ENCODE data around the gene PNLDC1.
"Not testable (repeated sequence)": the region's sequence is repeated elsewhere in the genome, so short reads cannot be mapped to it uniquely, and the experiment has no call there.

Gene PNLDC1

DNA sequence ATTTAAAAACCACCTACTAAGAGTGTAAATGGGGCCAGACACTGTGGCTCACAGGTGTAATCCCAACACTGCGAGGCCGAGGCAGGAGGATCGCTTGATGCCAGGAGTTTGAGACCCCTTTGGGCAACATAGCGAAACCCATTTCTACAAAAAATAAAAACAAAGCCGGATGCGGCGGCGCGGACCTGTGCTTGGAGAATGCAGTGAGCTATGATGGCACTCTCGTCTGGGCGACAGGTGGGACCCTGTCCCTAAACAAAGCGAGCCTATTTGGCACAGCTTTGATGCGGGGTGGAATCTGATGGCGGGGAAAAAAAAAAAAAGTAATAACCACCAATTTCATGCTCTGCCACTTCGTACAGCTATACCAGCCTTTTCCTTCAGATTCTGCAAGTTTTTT, 11.8 kb upstream of the PNLDC1 start:
- DNase-seq: no peak

DNA sequence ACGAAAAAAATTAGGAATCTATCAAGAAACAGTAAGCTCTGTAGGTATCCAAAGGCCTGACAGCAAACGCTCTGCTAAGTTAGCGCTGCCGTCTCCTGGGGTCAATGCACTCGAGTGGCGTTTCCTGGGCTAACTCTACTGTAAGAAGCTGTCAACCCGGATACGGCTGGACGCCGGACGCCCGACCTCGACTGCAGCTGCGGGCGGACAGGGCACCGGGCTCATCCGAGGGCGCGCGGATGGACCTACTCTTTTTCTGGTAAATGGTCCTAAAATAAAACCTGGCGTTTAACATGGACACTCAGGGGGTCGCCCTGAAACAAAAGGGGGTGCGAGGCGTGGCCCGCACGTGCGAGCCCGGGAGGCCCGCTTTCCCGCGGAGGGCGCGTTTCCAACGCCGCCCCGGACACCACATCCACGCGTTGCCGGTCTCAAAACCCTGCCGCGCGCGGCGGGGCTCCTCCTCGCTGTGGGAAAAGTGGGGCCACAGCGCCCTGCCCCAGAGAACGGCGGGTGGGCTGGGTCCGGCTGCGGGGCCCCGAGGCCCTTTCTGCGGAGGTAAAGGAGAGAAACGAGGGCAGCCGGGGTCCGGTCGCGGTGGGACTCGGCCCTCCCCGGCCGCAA, 11.2 kb upstream of the PNLDC1 start:
- no peak for DNase-seq

DNA sequence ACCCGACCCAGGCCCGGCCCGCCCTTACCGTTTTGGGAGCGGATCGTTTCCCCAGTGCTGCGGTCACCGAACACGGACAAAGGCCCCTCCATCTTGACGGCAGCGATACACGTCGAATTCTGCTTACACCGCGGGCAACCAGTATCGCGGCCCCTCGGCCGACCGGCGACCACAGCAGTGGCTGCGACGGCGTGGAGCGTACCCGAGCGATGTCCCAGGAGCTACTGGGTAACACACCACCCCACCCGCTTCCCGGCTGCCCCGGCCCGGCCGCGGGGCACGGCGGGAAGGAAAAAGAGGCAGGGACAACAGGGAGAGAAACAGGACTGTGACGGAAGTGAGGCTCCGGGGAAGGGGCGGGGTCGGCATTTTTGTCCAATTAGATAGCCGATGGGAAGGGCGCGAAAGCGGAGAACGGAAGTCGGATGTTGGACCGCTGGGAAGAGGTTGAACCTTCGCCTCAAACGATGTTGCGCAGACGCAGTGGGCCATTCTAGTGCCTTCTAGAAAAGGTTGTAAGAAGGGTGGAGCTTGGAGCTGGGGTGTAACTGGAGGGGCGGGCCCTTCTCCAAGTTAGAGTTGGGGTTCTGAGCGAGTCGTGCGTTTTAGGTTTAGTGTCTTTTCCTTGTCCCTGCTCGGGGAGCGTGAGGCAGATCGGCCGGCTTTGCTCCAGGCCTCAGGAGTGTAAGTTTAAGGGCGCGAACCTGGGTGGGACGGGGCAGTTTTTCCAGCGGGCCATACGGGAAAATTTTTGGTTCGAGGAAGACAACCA, 10.5 kb upstream of the PNLDC1 start, which contains the start of gene TCP1:
Gene TCP1, minus strand, starts transcription at position 226 of the 772 bp plus-strand sequence. Its CDS starts 134 bp downstream, at position 92.
- DNase-seq: peak; percentile 98

DNA sequence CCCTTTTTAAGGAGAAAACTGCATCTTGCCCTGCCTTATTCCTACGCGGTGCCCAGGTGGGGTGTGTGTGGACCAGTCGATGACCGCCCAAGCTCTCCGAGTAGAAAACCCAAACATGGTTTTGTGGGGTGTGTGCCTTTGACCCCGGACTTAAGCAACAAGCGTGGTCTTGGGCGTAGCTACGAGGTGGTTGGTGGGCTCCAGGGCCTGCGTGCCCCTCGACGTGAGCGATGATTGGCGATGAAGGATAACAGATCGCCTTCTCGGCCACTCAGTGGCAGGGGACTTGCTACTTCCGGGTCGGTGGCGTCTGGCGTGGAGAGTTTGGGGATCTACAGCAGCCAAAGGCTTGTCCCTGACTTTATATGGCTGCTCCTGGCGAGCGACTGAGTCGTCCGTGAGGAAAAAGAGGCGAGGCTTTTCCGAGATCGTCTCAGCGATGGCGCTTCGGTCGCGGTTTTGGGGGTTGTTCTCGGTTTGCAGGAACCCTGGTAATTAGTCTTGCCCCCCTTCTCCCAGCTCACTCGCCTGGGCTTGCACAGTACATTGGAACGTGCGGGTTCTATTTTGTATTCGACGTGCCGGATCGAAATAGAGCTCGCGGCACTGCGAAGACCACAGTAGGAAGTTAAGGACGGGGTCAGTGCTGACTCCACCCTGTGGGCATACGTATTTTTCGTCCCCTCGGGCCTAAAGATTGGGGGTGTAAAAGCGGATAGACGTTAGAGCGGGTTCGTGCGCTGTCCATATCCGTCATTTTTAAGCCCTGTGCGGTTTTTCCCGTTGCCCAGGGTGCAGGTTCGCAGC, 9.7 kb upstream of the PNLDC1 start, which contains the start of gene MRPL18:
Gene MRPL18, plus strand, starts transcription at position 319 of the 807 bp plus-strand sequence. Its CDS starts 121 bp downstream, at position 440.
- DNase-seq: peak; percentile 89

DNA sequence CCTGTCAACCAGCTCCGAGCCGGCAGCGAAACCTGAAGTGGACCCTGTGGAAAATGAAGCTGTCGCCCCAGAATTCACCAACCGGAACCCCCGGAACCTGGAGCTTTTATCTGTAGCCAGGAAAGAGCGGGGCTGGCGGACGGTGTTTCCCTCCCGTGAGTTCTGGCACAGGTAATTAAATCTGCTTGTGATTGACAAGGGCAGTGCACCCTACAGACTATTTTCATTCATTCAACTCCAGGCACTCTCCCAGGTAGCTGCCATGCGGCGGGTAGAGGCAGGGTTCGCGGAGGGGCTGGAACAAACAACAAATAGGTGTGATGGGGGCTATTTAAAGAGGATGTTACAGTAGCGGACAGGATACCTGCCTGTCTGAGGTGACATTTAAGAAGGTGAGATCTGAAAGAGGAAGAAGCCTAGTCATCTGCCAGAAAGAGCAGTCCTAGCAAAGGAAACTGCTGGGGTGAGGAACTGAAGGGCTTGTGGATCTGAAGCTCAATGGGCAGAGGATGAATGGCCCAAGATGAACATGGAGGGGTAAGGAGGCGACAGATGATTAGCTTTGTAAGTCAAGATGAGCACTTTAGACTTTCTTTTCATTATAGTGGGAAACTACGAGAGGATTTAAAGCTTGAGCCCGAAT, 9.0 kb upstream of the PNLDC1 start:
- DNase-seq: no peak

DNA sequence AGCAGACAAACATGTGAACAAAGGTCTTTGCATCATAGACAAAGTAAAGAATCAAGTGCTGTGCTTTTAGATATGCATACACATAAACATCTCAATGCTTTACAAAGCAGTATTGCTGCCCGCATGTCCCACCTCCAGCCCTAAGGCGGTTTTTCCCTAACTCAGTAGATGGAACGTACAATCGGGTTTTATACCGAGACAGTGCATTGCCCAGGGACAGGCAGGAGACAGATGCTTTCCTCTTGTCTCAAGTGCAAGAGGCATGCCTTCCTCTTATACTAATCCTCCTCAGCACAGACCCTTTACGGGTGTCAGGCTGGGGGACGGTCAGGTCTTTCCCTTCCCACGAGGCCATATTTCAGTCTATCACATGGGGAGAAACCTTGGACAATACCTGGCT, 5.1 kb upstream of the PNLDC1 start:
- not testable (repeated sequence) for DNase-seq

DNA sequence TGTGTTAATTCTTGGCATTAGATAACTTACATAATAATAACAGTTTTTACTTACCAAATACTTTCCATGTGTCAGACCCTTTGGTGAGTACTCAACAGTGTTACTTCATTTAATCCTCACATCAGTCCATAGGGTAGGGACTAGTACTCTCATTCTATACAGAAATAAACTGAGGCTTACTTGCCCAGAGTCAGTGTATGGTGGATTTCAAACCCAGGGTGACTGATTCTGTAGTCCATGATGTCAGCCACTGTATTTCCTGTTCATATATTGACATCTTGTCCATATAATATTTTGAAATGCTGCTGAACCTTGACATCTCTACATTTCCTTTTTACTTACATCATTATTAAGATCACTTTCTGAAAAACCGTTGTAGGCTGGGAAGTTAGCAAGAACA, 2.5 kb upstream of the PNLDC1 start:
- DNase-seq: no peak

DNA sequence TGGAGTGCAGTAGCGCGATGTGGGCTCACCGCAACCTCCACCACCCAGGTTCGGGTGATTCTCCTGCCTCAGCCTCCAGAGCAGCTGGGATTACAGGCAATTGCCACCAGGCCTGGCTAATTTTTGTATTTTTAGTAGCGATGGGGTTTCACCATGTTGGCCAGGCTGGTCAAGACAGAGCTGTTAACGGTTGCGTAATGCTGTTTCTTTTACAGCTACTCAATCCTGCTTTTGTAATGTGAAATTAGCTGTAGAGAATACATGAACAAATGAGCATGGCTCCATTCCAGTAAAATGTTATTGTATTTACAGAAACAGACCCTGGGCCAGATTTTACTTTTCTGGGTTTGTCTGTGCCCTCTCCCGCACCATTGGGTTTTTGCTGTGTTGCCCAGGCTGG, 1.9 kb downstream of the PNLDC1 start:
- no peak for DNase-seq

DNA sequence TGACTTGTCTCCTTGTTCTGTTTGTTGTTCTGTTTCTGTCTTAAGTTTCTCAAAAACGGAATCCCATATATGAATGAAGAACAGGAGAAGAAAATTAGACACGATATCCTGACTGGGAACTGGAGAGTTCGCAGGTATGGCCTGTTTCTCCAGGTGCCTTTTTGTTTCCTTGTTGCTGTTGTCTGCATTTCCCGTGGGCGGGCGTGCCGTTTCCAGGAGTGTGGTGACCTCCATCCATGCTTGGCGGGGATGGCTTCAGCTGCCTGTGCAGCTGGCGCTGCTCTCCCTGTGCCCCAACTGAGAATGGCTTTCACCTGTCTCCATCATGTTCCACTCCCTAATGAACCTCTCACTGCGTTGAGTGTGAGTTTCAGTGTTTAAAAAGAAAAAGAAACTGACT, 4.4 kb downstream of the PNLDC1 start:
- DNase-seq: no peak

DNA sequence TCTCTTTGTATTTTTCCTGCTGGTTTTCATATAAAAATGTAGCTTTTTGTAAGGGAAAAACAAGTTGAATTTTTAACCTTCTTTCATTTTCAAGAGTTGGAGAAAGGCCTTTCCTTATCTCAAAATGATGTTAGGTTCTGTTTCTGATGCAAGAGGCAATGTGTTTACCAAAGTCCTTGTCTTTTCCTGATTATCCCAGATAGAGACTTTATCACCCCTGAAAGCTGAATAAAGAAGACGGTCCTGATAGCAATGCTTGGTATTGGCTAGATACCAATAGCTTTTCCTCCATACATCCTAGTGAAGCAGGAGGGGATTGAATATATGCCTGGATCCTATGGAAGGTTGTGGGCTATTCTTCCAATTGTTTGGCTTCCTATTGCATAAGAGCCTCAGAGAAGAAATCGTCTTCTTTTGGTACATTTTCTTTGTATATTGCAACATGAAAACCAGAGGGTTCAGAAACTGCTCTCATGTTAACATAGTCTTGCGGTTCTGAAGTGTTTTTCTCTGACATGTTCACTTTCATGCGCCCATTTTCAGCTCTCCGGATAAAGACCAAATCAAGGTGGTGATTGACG, 5.5 kb downstream of the PNLDC1 start:
- DNase-seq: no peak

GRCh38 chr6:159806021-159806458, 6.0 kb downstream of the PNLDC1 start:
- DNase-seq: no peak

DNA sequence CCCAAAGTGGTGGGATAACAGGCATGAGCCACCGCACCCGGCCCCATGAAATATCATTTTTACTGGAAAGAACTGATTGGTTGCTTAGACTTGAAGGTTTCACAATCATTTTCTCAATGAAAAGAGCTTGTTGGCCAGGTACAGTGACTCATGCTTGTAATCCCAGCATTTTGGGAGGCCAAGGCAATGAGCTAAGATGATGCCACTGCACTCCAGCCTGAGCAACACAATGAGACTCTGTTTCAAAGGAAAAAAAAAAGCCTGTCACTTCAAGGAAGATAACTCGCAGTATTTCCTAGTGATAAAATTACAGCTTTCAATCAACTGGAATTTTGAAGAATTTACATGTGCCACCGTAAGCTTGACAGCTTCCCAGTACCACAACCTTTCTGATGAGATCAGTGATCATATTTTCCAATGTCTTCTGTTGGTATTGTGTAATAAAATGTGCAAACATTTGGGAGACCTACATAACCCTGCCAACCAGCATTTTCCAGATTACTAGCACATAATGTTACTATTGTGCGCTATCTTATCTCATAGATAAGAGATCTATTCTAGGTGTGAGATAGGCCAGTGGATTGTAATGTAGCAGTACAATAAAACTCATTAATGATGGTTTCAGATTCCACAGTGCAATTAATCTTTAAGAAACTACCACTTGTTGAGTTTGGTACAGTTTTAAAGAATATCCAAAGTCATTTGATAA, 7.2 kb downstream of the PNLDC1 start:
- DNase-seq: no peak

- DNase-seq: no peak
Observed at GRCh38 chr6:159808647-159809046, 8.6 kb downstream of the PNLDC1 start.

- no peak for DNase-seq
Observed at GRCh38 chr6:159809149-159809548, 9.1 kb downstream of the PNLDC1 start.

GRCh38 chr6:159813781-159814180, 13.7 kb downstream of the PNLDC1 start:
- no peak for DNase-seq

DNA sequence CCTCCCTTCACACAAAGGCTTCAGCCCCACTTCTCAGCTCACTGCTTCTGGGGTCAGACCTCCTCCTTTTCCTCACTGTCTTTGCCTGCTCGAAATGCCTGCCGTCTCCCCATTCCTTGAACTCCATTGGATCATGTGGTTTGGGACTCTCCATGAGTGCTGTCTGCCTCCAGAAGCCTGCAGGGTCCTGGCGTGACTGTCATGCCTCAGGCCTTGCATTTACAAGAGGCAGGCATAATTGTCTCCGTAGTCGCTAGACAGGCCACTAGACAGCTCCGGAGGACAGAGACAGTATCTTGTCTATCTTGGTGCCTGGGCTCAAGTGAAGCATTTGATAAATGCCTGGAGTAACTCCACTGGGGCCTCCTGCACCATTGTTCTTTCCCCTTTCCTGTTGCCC, 15.3 kb downstream of the PNLDC1 start:
- no peak for DNase-seq

GRCh38 chr6:159816775-159817174, 16.7 kb downstream of the PNLDC1 start:
- DNase-seq: not testable (repeated sequence)

DNA sequence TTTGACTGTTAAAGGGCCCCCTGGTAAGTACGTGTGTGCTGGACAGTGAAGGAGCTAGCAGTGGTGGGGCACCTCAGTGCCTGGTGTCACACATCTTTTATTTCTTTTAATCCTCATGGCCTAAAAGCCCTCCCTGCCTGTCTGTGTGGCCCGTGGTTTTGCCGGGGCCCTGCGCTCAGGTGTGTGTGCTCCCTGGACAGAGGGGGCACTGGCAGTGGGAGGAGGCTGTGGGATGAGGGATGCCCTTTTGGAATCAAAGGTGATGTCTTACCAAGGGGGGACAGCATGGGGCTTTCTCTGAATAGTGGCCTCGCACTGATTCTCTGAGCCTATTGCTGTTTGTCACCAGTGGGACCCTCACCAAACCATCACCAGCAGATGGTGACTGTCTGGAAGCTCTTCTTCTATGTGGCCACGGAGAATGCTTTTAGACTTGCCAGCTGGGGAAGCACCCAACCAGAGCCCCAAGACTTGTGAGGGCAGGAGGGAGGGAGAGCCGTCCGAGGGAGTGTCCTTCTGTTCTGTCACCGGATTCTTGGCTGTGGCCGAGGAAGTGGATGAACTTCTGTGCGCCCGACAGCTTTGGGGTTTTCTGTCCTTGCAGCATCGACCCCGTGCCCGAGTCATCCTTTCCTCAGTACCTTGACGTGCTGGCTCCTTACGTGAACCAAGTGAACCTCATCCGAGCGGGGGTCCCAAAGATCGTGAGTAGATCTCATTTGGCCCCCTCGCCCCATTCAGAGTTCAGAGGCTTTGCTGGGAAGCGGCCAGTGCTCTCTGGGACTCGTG, 18.1 kb downstream of the PNLDC1 start:
- DNase-seq: no peak

DNA sequence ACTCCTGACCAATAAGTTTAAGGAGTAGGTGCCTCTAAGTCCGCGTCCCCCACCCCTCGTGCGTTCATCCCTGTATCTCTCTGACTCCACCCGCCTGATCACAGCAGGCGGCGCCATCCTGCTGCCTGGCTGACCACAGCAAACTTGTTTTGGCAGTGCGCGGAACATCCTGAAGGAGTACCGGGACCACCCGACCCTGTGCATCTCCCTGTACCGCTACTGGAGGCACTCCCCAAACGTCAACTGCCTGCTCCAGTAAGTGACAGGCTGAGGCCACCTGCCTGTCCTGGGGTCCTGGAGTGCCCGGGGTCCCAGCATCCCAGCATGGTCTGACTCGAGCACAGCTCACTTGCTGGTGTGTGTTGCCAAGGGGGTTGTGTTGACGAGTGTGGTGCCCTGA, 19.0 kb downstream of the PNLDC1 start:
- no peak for DNase-seq

- DNase-seq: no peak
Observed at GRCh38 chr6:159819932-159820640, 20.0 kb downstream of the PNLDC1 start.

Measured in amniotic stem cell (primary cell).